ENCODE data around the gene NUCB2. TPM values are rescaled to one million over a fixed set of nuclear protein-coding genes. Genes with fewer than 3 reads are reported as not detected.

Gene NUCB2
- polyA plus RNA-seq, 1 of the 3 experiments (the other 2 are of a cell fraction), result 25.0 TPM

DNA sequence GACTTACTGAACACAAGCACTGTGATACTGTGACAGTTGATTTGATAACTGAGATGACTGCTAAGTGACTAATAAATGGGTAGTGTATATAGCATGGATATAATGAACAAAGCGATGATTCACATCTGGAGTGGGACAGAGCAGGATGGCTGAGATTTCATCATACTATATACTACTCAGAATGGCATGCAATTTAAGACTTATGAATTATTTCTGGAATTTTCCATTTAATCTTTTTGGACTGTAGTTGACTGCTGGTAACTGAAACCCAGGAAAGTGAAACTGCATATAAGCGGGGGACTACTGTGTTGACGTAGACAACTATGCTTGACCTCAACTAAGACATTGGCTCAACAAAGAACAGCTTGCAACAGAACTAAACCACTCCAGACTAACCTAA lies 20.0 kb upstream of the NUCB2 start:
- Histone ChIP-seq H2AFZ (ENCODE audit: low read depth) (peak overlapping the region; percentile 76), H3K27me3 (ENCODE audit: insufficient read depth) (no peaks in the 10 kb centered on the region), H3F3A (replicated peaks; ENCODE audit: insufficient read depth) (peaks cover 8% of the 10 kb centered on the region), H3K9me2 (no peaks in the 10 kb centered on the region), H3K79me2 (ENCODE audit: insufficient read depth) (no peaks in the 10 kb centered on the region), H3K9me3 (no peaks in the 10 kb centered on the region), H3K4me1 (ENCODE audit: control insufficient read depth in 1 of 2, insufficient read depth in 2 of 2, low read depth in 1 of 2, low read length in 1 of 2) (no peaks in the 10 kb centered on the region), H3K4me2 (peak overlapping the region; percentile 28; the same call in 1 of the 2 replicates), H4K20me1 (ENCODE audit: insufficient read depth) (no peaks in the 10 kb centered on the region), H3K9ac (no peak overlapping the region), H3K27ac (ENCODE audit: low read depth in 2 of 2, low read length in 1 of 2) (peak overlapping the region in 1 of 2 experiments; percentile 73; a peak in 2 of 4 replicates), H3K36me3 (replicated peaks in 1 of 2; ENCODE audit: control insufficient read depth in 1 of 2, insufficient read depth in 2 of 2, low read length in 1 of 2) (no peaks in the 10 kb centered on the region), H3K4me3 (ENCODE audit: low read depth in 2 of 2, low read length in 1 of 2) (no peak overlapping the region)
- CTCF ChIA-PET, result interaction anchor here (1.1 to 1.9 kb wide), 2 partner anchors 43 to 97 kb away, joined by 4 to 6 read pairs; no protein-coding TSS in a partner anchor
- 50% methylated on average over 3 of the region's 3 CpGs for WGBS (ENCODE audit: low lambda C conversion rate)
- POLR2A ChIA-PET, result no interaction called here
- no peak for DNase-seq
- TF ChIP-seq, protein P1, sequence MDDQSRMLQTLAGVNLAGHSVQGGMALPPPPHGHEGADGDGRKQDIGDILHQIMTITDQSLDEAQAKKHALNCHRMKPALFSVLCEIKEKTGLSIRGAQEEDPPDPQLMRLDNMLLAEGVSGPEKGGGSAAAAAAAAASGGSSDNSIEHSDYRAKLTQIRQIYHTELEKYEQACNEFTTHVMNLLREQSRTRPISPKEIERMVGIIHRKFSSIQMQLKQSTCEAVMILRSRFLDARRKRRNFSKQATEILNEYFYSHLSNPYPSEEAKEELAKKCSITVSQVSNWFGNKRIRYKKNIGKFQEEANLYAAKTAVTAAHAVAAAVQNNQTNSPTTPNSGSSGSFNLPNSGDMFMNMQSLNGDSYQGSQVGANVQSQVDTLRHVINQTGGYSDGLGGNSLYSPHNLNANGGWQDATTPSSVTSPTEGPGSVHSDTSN (IDR thresholded peaks at IDR 0.05), result peak; percentile 65
- TF ChIP-seq NFIC (IDR thresholded peaks at IDR 0.05; ENCODE audit: borderline replicate concordance) (no peak; the same call in 1 of the 2 replicates), FOSL2 (IDR thresholded peaks at IDR 0.05; ENCODE audit: borderline replicate concordance, low read depth) (peak; percentile 86), EZH2phosphoT487 (IDR thresholded peaks at IDR 0.05; ENCODE audit: borderline replicate concordance, low read depth) (no peak), SIN3A (IDR thresholded peaks at IDR 0.05; ENCODE audit: borderline replicate concordance, low read depth, low read length) (no peak), NRF1 (IDR thresholded peaks at IDR 0.05; ENCODE audit: low read depth, low read length) (no peak), RFX5 (IDR thresholded peaks at IDR 0.05; ENCODE audit: low read length) (no peak), RCOR1 (IDR thresholded peaks at IDR 0.05; ENCODE audit: low read length) (no peak), POLR2AphosphoS5 (IDR thresholded peaks at IDR 0.05; ENCODE audit: low read depth, low read length) (no peak), GATA2 (CRISPR knock-in tag; IDR thresholded peaks at IDR 0.05) (no peak), GABPA (IDR thresholded peaks at IDR 0.05; ENCODE audit: low read depth) (no peak), JUND (IDR thresholded peaks at IDR 0.05) (peak; percentile 64), RAD21 (IDR thresholded peaks at IDR 0.05; ENCODE audit: low read length) (no peak), FOXM1 (IDR thresholded peaks at IDR 0.05; ENCODE audit: low read depth) (no peak), ELF1 (IDR thresholded peaks at IDR 0.05) (no peak), RXRA (IDR thresholded peaks at IDR 0.05; ENCODE audit: borderline replicate concordance, low read depth) (no peak), CHD2 (IDR thresholded peaks at IDR 0.05; ENCODE audit: low read length, partially characterized antibody) (no peak), SMC3 (IDR thresholded peaks at IDR 0.05; ENCODE audit: low read depth, low read length) (no peak), YY1 (IDR thresholded peaks at IDR 0.05; ENCODE audit: low read depth) (no peak)
- TF ChIP-seq, protein P2, sequence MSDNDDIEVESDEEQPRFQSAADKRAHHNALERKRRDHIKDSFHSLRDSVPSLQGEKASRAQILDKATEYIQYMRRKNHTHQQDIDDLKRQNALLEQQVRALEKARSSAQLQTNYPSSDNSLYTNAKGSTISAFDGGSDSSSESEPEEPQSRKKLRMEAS (IDR thresholded peaks at IDR 0.05; ENCODE audit: low read depth), result peak; percentile 55; the same call in 1 of the 2 replicates
- TF ChIP-seq, protein P3, sequence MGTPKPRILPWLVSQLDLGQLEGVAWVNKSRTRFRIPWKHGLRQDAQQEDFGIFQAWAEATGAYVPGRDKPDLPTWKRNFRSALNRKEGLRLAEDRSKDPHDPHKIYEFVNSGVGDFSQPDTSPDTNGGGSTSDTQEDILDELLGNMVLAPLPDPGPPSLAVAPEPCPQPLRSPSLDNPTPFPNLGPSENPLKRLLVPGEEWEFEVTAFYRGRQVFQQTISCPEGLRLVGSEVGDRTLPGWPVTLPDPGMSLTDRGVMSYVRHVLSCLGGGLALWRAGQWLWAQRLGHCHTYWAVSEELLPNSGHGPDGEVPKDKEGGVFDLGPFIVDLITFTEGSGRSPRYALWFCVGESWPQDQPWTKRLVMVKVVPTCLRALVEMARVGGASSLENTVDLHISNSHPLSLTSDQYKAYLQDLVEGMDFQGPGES (IDR thresholded peaks at IDR 0.05; ENCODE audit: low read depth, low read length), result no peak
- TF ChIP-seq, protein P4, sequence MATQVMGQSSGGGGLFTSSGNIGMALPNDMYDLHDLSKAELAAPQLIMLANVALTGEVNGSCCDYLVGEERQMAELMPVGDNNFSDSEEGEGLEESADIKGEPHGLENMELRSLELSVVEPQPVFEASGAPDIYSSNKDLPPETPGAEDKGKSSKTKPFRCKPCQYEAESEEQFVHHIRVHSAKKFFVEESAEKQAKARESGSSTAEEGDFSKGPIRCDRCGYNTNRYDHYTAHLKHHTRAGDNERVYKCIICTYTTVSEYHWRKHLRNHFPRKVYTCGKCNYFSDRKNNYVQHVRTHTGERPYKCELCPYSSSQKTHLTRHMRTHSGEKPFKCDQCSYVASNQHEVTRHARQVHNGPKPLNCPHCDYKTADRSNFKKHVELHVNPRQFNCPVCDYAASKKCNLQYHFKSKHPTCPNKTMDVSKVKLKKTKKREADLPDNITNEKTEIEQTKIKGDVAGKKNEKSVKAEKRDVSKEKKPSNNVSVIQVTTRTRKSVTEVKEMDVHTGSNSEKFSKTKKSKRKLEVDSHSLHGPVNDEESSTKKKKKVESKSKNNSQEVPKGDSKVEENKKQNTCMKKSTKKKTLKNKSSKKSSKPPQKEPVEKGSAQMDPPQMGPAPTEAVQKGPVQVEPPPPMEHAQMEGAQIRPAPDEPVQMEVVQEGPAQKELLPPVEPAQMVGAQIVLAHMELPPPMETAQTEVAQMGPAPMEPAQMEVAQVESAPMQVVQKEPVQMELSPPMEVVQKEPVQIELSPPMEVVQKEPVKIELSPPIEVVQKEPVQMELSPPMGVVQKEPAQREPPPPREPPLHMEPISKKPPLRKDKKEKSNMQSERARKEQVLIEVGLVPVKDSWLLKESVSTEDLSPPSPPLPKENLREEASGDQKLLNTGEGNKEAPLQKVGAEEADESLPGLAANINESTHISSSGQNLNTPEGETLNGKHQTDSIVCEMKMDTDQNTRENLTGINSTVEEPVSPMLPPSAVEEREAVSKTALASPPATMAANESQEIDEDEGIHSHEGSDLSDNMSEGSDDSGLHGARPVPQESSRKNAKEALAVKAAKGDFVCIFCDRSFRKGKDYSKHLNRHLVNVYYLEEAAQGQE (IDR thresholded peaks at IDR 0.05; ENCODE audit: low read depth, low read length), result no peak
- TF ChIP-seq, protein P5, sequence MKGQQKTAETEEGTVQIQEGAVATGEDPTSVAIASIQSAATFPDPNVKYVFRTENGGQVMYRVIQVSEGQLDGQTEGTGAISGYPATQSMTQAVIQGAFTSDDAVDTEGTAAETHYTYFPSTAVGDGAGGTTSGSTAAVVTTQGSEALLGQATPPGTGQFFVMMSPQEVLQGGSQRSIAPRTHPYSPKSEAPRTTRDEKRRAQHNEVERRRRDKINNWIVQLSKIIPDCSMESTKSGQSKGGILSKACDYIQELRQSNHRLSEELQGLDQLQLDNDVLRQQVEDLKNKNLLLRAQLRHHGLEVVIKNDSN (IDR thresholded peaks at IDR 0.05; ENCODE audit: borderline replicate concordance, low read depth), result no peak
- TF ChIP-seq, protein P6, sequence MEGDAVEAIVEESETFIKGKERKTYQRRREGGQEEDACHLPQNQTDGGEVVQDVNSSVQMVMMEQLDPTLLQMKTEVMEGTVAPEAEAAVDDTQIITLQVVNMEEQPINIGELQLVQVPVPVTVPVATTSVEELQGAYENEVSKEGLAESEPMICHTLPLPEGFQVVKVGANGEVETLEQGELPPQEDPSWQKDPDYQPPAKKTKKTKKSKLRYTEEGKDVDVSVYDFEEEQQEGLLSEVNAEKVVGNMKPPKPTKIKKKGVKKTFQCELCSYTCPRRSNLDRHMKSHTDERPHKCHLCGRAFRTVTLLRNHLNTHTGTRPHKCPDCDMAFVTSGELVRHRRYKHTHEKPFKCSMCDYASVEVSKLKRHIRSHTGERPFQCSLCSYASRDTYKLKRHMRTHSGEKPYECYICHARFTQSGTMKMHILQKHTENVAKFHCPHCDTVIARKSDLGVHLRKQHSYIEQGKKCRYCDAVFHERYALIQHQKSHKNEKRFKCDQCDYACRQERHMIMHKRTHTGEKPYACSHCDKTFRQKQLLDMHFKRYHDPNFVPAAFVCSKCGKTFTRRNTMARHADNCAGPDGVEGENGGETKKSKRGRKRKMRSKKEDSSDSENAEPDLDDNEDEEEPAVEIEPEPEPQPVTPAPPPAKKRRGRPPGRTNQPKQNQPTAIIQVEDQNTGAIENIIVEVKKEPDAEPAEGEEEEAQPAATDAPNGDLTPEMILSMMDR (IDR thresholded peaks at IDR 0.05), result no peak
- TF ChIP-seq, protein P7, sequence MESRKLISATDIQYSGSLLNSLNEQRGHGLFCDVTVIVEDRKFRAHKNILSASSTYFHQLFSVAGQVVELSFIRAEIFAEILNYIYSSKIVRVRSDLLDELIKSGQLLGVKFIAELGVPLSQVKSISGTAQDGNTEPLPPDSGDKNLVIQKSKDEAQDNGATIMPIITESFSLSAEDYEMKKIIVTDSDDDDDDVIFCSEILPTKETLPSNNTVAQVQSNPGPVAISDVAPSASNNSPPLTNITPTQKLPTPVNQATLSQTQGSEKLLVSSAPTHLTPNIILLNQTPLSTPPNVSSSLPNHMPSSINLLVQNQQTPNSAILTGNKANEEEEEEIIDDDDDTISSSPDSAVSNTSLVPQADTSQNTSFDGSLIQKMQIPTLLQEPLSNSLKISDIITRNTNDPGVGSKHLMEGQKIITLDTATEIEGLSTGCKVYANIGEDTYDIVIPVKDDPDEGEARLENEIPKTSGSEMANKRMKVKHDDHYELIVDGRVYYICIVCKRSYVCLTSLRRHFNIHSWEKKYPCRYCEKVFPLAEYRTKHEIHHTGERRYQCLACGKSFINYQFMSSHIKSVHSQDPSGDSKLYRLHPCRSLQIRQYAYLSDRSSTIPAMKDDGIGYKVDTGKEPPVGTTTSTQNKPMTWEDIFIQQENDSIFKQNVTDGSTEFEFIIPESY (IDR thresholded peaks at IDR 0.05; ENCODE audit: borderline replicate concordance, low read depth), result no peak

Data from SK-N-SH (cell line).